HG03442 (cell line): ENCODE results near the gene KCNMB4.

Experiments
- ATAC-seq: cut with Tn5 transposase; IDR thresholded peaks from one replicate; pipeline ENCODE4 v1.9.1; 2021; ENCODE audit warnings: mild to moderate bottlenecking, moderate library complexity; ENCODE audit not compliant: unreplicated experiment

The KCNMB4 gene

GRCh38 chr12:70427611-70428010 lies 61.5 kb downstream of the KCNMB4 start:
- no peak for ATAC-seq

GRCh38 chr12:70430400-70430799 lies 64.3 kb downstream of the KCNMB4 start:
- no peak for ATAC-seq

- no peak for ATAC-seq
Observed at GRCh38 chr12:70436836-70437235, 70.7 kb downstream of the KCNMB4 start.

- no peak for ATAC-seq
Observed at GRCh38 chr12:70443062-70443673, 77.1 kb downstream of the KCNMB4 start.

- no peak for ATAC-seq
Observed at GRCh38 chr12:70444903-70445302, 78.8 kb downstream of the KCNMB4 start.

GRCh38 chr12:70448371-70448770 lies 82.3 kb downstream of the KCNMB4 start:
- no peak for ATAC-seq

- ATAC-seq = no peak
Observed at GRCh38 chr12:70449074-70449752, 83.1 kb downstream of the KCNMB4 start.

GRCh38 chr12:70449753-70450341 lies 83.8 kb downstream of the KCNMB4 start:
- no peak for ATAC-seq

GRCh38 chr12:70451528-70451927 lies 85.4 kb downstream of the KCNMB4 start:
- ATAC-seq = no peak

GRCh38 chr12:70456953-70457352 lies 90.9 kb downstream of the KCNMB4 start:
- no peak for ATAC-seq

GRCh38 chr12:70459786-70460185 lies 93.7 kb downstream of the KCNMB4 start:
- ATAC-seq = no peak

- no peak for ATAC-seq
Observed at GRCh38 chr12:70463997-70464396, 97.9 kb downstream of the KCNMB4 start.

GRCh38 chr12:70466753-70467152 lies 100.7 kb downstream of the KCNMB4 start:
- ATAC-seq = no peak

- no peak for ATAC-seq
Observed at GRCh38 chr12:70467476-70467875, 101.4 kb downstream of the KCNMB4 start.

GRCh38 chr12:70467918-70468733 lies 102.0 kb downstream of the KCNMB4 start:
- ATAC-seq = no peak

GRCh38 chr12:70468741-70469140 lies 102.7 kb downstream of the KCNMB4 start:
- ATAC-seq = no peak

- no peak for ATAC-seq
Observed at GRCh38 chr12:70469221-70469820, 103.2 kb downstream of the KCNMB4 start.

- no peak for ATAC-seq
Observed at GRCh38 chr12:70482764-70483163, 116.7 kb downstream of the KCNMB4 start.
